Measurements from ENCODE around the gene RHOA.

The RHOA gene

GRCh38 chr3:49411968-49412631 lies at the start of gene RHOA, which contains the start of gene TCTA:
Gene RHOA, minus strand, starts transcription at chr3:49411976. Its CDS starts 36,387 bp downstream, at chr3:49375589.
Gene TCTA, plus strand, starts transcription at chr3:49412423. Its CDS starts 4 bp downstream, at chr3:49412427.
- DNase-seq (ENCODE audit: low read depth in 2 of 2) = peak; percentile 97 to 98

GRCh38 chr3:49460956-49461355 lies 49.2 kb upstream of the RHOA start:
- DNase-seq (ENCODE audit: low read depth in 2 of 2) = no peak

GRCh38 chr3:49460188-49460890 lies 48.6 kb upstream of the RHOA start:
- no peak for DNase-seq (ENCODE audit: low read depth in 2 of 2)

DNA sequence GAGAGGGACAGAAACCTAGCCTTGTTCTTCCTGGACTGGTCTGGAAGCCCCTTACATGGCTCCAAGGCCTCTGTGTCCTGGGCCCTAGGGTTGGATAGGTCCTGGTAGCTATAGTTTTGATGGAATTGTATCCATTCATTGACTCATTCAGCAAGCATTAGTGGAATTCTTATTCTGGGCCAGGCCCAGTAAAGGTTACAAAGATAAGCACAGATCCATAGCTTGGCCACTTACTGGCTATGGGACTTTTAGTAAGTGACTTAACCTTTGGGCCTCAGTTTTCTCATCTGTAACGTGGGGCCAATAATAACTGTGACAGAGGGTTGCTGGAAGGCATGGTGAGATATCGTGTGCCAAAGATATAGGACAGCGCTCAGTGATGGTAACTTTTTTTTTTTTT lies 44.7 kb upstream of the RHOA start:
- DNase-seq (ENCODE audit: low read depth in 2 of 2) = no peak

DNA sequence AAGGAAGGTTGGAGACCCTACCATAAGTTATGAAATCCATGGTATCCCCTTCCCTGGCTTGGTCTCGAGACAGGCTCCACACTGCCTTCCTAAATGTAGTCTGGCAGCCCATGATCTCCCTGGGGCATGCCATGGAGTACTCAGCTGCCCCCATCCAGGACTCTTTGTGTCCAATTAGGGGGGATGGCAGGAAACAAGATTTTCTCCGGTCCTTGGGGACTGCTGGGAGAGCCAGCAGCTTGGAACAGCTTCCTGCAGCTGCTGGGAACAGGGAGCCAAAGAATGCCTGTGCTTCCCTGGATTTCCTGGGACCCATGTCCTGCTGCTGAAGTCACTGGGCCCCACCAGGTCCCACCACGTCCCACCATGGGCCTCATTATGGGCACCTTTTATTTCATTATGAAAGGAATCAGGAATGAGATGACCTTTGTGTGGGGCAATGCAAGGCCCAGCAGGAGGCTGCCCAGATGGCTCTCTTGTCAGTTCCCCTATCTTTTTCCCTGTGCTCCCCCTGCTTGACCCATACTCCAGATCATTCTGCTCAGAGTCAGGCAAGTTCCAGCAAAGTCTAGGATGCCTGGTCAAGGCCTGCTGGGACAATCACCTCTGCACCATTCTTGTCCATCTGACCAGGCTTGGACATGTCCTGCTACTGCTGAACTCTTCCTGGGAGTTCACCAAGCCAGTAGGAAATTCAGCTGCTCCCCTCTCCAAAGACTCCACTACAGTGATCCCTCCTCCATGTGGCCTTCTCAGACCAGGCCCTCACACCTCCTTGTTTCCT lies 43.3 kb upstream of the RHOA start:
- no peak for DNase-seq (ENCODE audit: low read depth in 2 of 2)

GRCh38 chr3:49454458-49454857 lies 42.7 kb upstream of the RHOA start:
- DNase-seq (ENCODE audit: low read depth in 2 of 2) = no peak

GRCh38 chr3:49453621-49454020 lies 41.8 kb upstream of the RHOA start:
- no peak for DNase-seq (ENCODE audit: low read depth in 2 of 2)

GRCh38 chr3:49445391-49445790 lies 33.6 kb upstream of the RHOA start:
- no peak for DNase-seq (ENCODE audit: low read depth in 2 of 2)

GRCh38 chr3:49434731-49435130 lies 23.0 kb upstream of the RHOA start:
- DNase-seq (ENCODE audit: low read depth in 2 of 2) = no peak

GRCh38 chr3:49428752-49429080 lies 16.9 kb upstream of the RHOA start:
- DNase-seq (ENCODE audit: low read depth in 2 of 2) = no peak

- no peak for DNase-seq (ENCODE audit: low read depth in 2 of 2)
These were observed 15.8 kb upstream of the RHOA start for GRCh38 chr3:49427586-49427985.

DNA sequence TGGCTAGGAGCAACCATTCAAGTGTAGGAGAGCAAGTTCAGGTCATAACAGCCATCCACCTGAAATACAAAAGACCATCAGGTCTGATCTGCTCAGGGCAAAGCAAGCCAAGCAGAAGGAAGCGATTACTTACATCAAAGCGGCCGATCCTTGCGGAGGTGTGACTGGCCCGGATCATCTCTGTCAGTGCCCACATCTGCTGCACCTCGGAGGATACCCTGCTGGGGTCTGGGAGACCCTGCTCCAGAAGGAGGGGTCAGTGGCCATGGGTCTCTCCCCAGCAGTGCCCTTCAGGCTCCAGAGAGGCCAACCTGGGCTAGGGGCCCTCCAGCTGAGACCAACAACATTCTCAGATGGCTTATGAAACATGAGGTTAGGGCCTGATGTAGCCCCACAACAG lies 13.0 kb upstream of the RHOA start:
- no peak for DNase-seq (ENCODE audit: low read depth in 2 of 2)

DNA sequence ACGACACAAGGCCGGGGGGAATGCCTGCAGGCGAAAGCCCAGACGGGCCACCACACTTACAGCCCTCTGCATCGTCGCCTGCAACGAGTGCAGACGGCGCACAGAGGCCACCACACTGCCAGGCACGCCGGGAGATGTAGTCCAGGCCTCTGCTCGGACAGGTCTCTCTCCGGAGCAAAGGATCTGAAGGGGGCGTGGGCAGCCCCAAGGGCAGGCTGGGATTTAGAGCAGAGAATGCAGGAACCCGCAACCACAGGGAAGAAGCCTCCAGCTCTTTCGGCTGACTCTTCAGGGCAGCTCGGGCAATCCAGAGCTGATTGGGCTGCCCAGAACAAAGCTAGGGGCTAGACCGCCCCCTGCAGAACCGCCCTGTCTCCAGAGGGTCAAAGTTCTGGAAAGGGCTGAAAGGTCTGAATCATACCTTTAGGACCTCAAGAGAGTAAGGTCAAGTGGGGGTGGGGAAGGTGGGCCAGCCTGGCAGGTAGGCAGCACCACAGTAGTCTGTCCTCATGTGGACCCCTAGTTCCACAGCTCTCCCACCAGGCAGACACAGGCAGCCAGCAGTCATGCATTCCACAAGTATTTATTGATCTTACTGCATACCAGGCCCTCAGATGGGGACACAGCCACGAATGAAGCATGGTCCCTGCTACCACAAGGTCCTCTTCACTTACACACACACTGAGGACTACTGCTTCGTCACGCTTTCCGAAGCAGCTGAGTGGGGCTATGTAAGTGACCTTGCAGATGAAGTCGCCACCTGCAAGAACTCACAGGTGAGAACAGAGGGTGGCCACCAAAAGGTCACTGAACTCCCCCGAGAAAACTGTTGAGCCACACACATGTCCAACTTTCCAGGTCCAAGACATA lies 10.8 kb upstream of the RHOA start, which contains the start of gene AMT:
AMT (minus strand) TSS at position 95 of the 870 bp plus-strand sequence; CDS start at position 72, 23 bp downstream.
- no peak for DNase-seq (ENCODE audit: low read depth in 2 of 2)

- no peak for DNase-seq (ENCODE audit: low read depth in 2 of 2)
These were observed 10.2 kb upstream of the RHOA start for GRCh38 chr3:49421890-49422378.

DNA sequence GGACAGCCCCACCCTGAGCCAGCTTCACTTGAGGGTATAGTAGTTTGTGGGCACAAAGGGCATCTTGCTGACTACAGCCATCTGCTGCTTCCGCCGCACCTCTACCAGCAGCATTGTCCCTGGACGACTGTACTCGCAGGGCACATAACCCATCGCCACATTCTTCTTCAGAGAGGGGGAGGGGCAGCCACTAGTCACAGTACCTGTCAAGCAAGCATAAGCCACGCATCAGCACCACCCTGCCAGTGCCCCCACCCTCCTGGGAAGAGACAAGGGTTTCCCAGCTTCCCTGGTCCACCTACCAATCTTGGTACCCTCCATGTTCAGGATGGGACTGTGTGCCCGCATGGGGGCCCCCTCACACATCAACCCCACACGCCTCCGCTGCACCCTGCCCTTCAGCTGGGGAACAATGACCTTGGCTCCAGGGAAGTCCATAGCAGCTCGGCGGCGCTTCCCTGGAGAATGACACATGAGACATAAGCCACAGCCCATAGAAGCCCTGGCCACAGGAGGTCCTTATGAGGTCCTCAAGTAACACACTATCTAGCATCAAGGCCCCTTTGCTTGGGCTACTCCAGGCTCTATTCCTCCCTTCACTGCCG lies 5.8 kb upstream of the RHOA start:
- DNase-seq (ENCODE audit: low read depth in 2 of 2) = no peak

DNA sequence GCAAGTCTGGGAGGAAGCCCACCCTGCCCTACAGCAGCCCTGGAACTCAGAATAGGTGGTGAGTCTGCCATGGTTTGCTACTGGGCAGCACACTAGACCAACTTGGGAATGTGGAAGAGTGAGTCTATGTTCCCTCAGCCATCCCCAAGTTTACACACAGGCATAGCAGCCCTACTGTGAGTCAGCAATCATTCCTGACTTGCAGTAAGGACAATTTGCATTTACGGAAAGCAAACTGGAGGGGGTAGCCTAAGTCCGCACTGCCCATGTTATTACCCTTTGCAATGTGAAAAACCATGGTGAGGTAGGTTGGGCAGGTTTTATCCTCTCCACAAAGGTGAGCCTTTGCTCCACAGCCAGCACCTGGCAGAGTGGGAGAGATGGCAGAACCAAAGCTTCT lies 5.1 kb upstream of the RHOA start:
- DNase-seq (ENCODE audit: low read depth in 2 of 2) = no peak

DNA sequence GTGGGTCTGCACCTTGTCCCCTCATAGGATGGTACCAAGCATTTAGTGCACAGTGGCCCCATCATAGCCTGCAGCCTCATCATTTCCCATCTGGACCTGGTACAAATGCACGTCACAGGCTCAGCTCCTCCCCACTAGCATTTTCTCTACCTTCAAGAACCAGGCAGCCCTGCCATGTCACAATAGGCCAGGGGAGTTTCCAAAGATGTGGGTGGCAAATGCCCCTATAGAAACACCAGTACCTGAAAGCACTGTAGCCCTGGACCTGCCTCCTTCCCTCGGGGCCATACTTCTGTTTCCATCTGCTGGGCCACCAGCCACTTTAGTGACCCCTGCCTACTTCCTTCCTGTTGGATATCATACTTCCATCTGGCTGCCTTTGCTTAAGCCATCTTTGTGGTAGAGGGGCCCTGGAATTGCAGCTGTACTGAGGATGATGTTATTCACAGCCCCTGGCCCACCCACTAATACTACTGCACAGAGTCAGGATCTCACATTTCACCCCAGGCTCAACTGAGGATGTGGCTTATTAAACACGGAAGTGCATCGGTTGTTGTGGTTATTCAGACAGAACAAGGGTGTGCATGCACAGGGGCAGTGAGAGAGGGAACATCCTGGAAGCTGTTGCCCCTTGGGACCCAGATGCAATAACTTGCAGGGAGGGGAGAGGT lies 4.3 kb upstream of the RHOA start:
- peak in 1 of 2 donors; percentile 44 for DNase-seq (ENCODE audit: low read depth in 2 of 2)

DNA sequence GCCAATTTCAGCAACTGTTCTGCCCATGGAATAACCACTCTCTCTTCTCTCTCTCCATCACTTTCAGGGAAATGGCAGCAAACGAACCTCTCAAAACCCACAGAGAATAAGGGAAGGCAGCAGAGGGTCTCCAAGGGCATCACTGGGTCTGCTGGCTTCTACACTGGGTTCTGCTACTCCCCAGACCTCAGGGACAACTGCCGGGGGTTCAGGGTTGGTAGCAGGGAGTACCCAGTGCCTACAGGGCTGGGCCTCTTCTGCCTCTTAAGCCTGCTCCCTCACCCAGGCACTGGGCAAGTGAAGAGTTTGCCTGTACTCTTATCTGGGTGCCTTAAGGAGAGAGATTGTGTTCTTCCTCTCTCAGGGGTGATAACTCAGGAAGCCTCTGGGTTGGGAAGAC lies 3.0 kb upstream of the RHOA start:
- DNase-seq (ENCODE audit: low read depth in 2 of 2) = no peak

DNA sequence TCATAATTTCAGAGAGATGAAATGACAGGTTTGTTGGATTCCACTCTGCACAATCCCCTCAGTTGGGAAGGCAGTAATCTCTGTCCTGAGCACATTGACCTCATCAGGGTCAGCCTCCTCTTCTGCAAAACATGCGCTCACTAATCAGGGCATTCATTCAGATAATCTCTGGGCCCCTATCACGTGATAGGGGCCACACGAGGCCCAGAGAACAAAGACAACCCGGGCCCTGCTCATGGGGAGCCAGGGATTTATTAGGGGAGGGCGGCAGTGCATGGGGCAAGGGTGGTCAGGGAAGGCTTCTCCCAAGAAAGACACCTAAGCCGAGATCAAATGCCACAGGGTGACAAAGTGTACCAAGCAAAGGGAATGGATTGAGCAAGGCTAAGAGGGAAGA lies 1.6 kb upstream of the RHOA start:
- DNase-seq (ENCODE audit: low read depth in 2 of 2) = no peak

- no peak for DNase-seq (ENCODE audit: low read depth in 2 of 2)
These were observed 1.0 kb upstream of the RHOA start for GRCh38 chr3:49412632-49413337.

All from stimulated activated CD8-positive, alpha-beta memory T cell treated with anti-CD3 and anti-CD28 coated beads, Interleukin-2, amount 100 ng/mL, for 48 hours (primary cell).